ENCODE data around the gene AMOTL2. TPM values are rescaled to one million over a fixed set of nuclear protein-coding genes. Genes with fewer than 3 reads are reported as not detected.

AMOTL2 gene
- total and polyA plus RNA-seq, 9 of the 15 experiments (the other 6 are each of a cell fraction or from before 2014, with no cell fraction given), result 0.12 to 0.31 TPM; not detected in 7

DNA sequence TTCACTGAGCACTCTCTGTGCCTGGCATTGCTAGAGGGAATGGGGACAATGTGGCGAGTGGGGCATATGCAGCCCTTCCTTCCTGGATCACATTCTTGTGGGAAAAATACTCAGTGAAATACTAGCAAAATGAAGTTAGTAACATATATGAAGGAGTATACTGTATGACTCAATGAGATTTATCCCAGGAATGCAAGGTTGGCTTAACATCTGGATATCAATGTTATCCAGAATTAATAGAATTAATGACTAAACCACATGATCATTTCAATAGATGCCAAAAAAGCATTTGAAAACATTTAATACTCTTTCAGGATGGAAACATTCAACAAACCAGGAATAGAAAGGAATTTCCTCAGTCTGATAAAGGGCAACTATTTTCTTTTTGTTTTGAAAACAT lies 27.5 kb downstream of the AMOTL2 start:
- CTCF ChIA-PET (ENCODE audit: low intra/inter-chr PET ratio), result no interaction called here
- intact Hi-C loops (cut with micrococcal nuclease) (no loop called here), in situ Hi-C loops (cut with MboI) (no loop called here)
- TF ChIP-seq ILK (tag; IDR thresholded peaks at IDR 0.05; ENCODE audit: borderline replicate concordance, low read depth), result no peak
- TF ChIP-seq C11orf30 (IDR thresholded peaks at IDR 0.05; ENCODE audit: low read depth), result no peak
- TF ChIP-seq ZNF324 (CRISPR knock-in tag; IDR thresholded peaks at IDR 0.05), result peak; percentile 62; the same call in 1 of the 2 replicates
- 0% methylated on average over 1 of the region's 1 CpG for WGBS (ENCODE audit: insufficient coverage, low coverage, missing lambda C conversion rate)
- BruUV-seq (replicated peaks), result no TSS peak
- Histone ChIP-seq H3K27ac (ENCODE audit: extremely low read depth, low read depth, low read length) (no peak overlapping the region), H2AFZ (ENCODE audit: low read depth, low read length) (no peak overlapping the region), H3K36me3 (ENCODE audit: control insufficient read depth, insufficient read depth, low read length) (no peaks in the 10 kb centered on the region), H4K20me1 (replicated peaks; ENCODE audit: control insufficient read depth, insufficient read depth, low read length) (no peaks in the 10 kb centered on the region), H3K9ac (ENCODE audit: insufficient read depth in 1 of 2, low read depth in 2 of 2, low read length in 2 of 2) (no peak overlapping the region), H3K4me1 (replicated peaks in 1 of 2; ENCODE audit: control insufficient read depth in 2 of 2, insufficient read depth in 2 of 2, low read length in 2 of 2) (no peaks in the 10 kb centered on the region), H3K9me1 (ENCODE audit: control insufficient read depth, insufficient read depth, low read length) (no peaks in the 10 kb centered on the region), H3K27me3 (ENCODE audit: control insufficient read depth in 2 of 2, insufficient read depth in 2 of 2, low read length in 2 of 2) (no peaks in the 10 kb centered on the region), H3K79me2 (ENCODE audit: control insufficient read depth, insufficient read depth, low read length) (no peaks in the 10 kb centered on the region), H3K4me3 (no peak overlapping the region), H3K4me2 (ENCODE audit: insufficient read depth, low read length) (no peak overlapping the region), H3K9me3 (replicated peaks; ENCODE audit: control insufficient read depth, insufficient read depth, low read depth, low read length) (no peaks in the 10 kb centered on the region)
- FAIRE-seq (no peak), ATAC-seq (no peak), DNase-seq (ENCODE audit: extremely low read depth in 1 of 4, low spot score in 3 of 4) (no peak)
- POLR2A ChIA-PET, result no interaction called here

GRCh38 chr3:134345202-134345601 lies 29.0 kb downstream of the AMOTL2 start:
- 0% methylated on average over 1 of the region's 1 CpG for WGBS (ENCODE audit: insufficient coverage, low coverage, missing lambda C conversion rate)
- Histone ChIP-seq H3K4me1 (replicated peaks in 1 of 2; ENCODE audit: control insufficient read depth in 2 of 2, insufficient read depth in 2 of 2, low read length in 2 of 2) (no peaks in the 10 kb centered on the region), H3K9ac (ENCODE audit: insufficient read depth in 1 of 2, low read depth in 2 of 2, low read length in 2 of 2) (no peak overlapping the region), H3K4me3 (no peak overlapping the region), H3K36me3 (ENCODE audit: control insufficient read depth, insufficient read depth, low read length) (no peaks in the 10 kb centered on the region), H3K9me3 (replicated peaks; ENCODE audit: control insufficient read depth, insufficient read depth, low read depth, low read length) (no peaks in the 10 kb centered on the region), H3K79me2 (ENCODE audit: control insufficient read depth, insufficient read depth, low read length) (no peaks in the 10 kb centered on the region), H3K27ac (ENCODE audit: extremely low read depth, low read depth, low read length) (no peak overlapping the region), H3K27me3 (ENCODE audit: control insufficient read depth in 2 of 2, insufficient read depth in 2 of 2, low read length in 2 of 2) (no peaks in the 10 kb centered on the region), H3K9me1 (ENCODE audit: control insufficient read depth, insufficient read depth, low read length) (no peaks in the 10 kb centered on the region), H4K20me1 (replicated peaks; ENCODE audit: control insufficient read depth, insufficient read depth, low read length) (no peaks in the 10 kb centered on the region), H2AFZ (ENCODE audit: low read depth, low read length) (no peak overlapping the region), H3K4me2 (ENCODE audit: insufficient read depth, low read length) (no peak overlapping the region)
- CTCF ChIA-PET (ENCODE audit: low intra/inter-chr PET ratio), result no interaction called here
- FAIRE-seq (no peak), DNase-seq (ENCODE audit: extremely low read depth in 1 of 4, low spot score in 3 of 4) (no peak), ATAC-seq (no peak)
- intact Hi-C loops (cut with micrococcal nuclease) (no loop called here), in situ Hi-C loops (cut with MboI) (no loop called here)
- POLR2A ChIA-PET, result no interaction called here
- no TSS peak for BruUV-seq (replicated peaks)
- TF ChIP-seq ATF1 (CRISPR knock-in tag; IDR thresholded peaks at IDR 0.05) (no peak), ATF1 (tag; IDR thresholded peaks at IDR 0.05) (no peak), TRIM25 (IDR thresholded peaks at IDR 0.05; ENCODE audit: borderline replicate concordance) (no peak), PPARD (CRISPR knock-in tag; IDR thresholded peaks at IDR 0.05) (no peak), HNRNPH1 (optimal IDR thresholded peaks at IDR 0.05; ENCODE audit: low read depth, low read length) (no peak), ZNF263 (CRISPR knock-in tag; IDR thresholded peaks at IDR 0.05; ENCODE audit: borderline replicate concordance) (no peak), CREB5 (CRISPR knock-in tag; IDR thresholded peaks at IDR 0.05) (no peak), ZSCAN29 (IDR thresholded peaks at IDR 0.05) (no peak), BRD4 (IDR thresholded peaks at IDR 0.05) (no peak), ZNF76 (CRISPR knock-in tag; IDR thresholded peaks at IDR 0.05; ENCODE audit: borderline replicate concordance) (no peak)
- TF ChIP-seq, protein P1, sequence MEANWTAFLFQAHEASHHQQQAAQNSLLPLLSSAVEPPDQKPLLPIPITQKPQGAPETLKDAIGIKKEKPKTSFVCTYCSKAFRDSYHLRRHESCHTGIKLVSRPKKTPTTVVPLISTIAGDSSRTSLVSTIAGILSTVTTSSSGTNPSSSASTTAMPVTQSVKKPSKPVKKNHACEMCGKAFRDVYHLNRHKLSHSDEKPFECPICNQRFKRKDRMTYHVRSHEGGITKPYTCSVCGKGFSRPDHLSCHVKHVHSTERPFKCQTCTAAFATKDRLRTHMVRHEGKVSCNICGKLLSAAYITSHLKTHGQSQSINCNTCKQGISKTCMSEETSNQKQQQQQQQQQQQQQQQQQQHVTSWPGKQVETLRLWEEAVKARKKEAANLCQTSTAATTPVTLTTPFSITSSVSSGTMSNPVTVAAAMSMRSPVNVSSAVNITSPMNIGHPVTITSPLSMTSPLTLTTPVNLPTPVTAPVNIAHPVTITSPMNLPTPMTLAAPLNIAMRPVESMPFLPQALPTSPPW (CRISPR knock-in tag; IDR thresholded peaks at IDR 0.05), result no peak

Data from K562 (cell line).